Stimulated activated CD8-positive, alpha-beta memory T cell treated with anti-CD3 and anti-CD28 coated beads, Interleukin-15, amount 100 ng/mL, for 48 hours (primary cell): ENCODE measurements around the gene CYP2A7.
"Not testable (repeated sequence)": the region's sequence is repeated elsewhere in the genome, so short reads cannot be mapped to it uniquely, and the experiment has no call there.

Experiments used
- DNase-seq, 2 donors: peaks; one replicate each; pipeline ENCODE4 v3.0.0-alpha.2; 2020; ENCODE audit warnings: low read depth in 2 of 2

CYP2A7 gene, protein sequence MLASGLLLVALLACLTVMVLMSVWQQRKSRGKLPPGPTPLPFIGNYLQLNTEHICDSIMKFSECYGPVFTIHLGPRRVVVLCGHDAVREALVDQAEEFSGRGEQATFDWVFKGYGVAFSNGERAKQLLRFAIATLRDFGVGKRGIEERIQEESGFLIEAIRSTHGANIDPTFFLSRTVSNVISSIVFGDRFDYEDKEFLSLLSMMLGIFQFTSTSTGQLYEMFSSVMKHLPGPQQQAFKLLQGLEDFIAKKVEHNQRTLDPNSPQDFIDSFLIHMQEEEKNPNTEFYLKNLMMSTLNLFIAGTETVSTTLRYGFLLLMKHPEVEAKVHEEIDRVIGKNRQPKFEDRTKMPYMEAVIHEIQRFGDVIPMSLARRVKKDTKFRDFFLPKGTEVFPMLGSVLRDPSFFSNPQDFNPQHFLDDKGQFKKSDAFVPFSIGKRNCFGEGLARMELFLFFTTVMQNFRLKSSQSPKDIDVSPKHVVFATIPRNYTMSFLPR

DNA sequence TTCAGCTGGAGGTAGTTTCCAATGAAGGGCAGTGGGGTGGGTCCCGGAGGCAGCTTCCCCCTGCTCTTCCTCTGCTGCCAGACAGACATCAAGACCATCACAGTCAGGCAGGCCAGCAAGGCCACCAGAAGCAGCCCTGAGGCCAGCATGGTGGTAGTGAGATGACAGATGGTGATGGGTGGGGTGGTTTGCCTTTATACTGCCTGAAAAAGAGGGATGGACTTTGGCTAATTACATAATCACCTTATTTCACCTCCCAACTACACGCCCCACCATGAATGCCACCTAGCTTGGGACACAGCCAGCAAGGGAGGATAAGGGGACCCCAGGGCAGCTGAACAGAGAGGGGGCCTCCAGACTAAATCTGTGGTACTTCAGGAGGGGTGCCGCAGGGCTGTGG, at the start of gene CYP2A7:
Gene CYP2A7 (minus strand): TSS at position 170 of the 400 bp plus-strand sequence. CDS start 21 bp downstream, at position 149.
- DNase-seq, result not testable (repeated sequence)

DNA sequence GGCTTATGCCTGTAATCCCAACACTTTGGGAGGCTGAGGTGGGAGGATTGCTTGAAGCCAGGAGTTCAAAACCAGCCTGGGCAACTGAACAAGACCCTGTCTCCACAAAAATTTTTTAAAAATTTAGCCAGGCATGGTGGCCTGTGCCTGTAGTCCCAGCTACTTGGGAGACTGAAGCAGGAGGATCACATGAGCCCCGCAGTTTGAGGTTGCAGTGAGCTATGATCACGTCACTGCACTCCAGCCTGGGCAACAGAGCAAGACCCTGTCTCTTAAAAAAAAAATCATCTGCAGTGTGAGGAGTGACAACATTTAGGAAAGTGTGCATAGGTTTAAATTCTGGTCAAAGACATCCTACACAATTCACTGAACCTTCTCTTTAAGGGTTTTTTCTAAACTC, 48.8 kb upstream of the CYP2A7 start:
- not testable (repeated sequence) for DNase-seq

DNA sequence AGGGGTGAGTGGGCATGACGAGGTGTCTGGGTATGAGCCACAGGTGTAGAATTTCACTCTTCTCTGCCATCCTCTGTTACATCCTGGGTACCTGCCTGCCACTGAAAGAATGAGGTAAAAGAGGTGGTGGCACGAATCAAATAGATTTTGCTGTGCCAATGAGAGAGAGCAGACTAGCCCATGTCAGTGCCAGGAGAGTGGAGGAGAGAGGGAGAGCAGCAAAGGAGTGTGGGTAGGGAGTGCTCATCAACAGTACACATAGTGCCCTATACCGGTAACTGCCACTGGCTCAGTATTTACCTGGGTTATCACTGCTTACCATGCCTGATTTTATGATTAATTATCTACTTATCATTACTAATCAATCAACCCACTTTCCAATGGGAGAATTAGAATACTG, 47.9 kb upstream of the CYP2A7 start:
- DNase-seq, result not testable (repeated sequence)

DNA sequence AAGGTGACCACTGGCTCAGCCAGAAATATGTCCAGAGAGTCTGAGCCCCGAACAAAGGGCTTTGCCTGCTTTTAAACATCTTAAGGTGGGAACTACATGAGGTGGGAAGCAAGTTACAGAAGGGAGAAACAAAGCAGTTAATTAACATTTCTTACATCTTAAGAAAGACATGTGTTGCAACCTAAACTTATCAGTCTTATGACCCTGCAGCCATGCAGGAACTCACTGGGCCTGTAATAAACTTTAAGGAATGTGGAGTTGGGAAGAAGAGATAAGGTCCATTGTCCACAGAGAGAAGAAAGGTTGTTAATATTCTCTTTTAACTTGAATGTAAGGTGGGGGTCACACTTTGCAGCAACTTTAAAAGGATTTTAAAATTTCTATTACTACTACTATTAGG, 46.8 kb upstream of the CYP2A7 start:
- DNase-seq, result no peak

DNA sequence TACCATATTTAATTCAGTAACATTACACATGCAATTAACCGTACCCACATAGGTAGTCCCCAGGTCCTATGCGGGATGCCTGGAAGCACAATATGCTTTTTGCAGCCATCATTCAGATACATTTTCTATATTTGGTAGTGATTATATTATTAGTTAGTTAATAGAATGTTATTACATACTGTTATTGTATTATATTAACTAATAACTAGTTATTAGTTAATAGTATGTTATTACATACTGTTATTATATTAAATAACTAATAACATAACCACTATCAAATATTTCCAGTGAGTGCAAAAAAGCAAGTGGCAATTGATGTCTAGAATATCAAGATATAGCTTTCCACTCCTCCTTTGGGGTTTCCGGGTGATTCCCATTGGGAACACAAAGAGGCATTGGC, 45.5 kb upstream of the CYP2A7 start:
- DNase-seq, result no peak

DNA sequence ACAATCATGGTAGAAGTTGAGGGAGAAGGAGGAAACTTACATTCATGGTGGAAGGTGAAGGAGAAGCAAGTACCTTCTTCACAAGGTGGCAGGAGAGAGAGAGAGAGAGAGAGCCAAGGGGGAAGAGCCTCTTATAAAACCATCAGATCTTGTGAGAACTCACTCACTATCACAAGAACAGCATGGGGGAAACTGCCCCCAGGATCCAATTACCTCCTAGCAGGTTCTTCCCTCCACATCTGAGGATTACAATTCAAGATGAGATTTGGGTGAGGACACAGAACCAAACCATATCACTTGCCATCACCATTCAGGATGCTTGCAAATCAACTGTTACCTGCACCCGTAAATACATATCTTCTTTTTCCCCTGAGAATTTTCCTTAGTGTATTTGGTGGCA, 44.2 kb upstream of the CYP2A7 start:
- DNase-seq, result not testable (repeated sequence)

DNA sequence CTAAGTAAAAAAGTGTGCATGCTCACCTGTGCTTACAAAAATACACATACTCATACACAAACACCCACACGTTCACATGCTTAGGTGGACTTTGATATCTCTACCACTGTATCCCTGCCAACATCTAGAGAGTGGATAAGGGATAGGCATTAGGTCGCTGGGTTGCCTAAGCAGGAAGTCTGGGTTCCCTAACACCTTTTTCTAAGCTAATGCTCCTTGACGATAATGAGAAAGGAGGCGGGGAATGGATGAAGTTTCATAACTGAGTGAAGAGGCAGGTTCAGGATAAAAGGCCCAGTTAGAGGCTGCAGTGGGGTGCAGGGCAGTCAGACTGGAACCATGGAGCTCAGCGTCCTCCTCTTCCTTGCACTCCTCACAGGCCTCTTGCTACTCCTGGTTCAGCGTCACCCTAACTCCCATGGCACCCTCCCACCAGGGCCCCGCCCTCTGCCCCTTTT, 41.9 kb upstream of the CYP2A7 start:
- no peak for DNase-seq

DNA sequence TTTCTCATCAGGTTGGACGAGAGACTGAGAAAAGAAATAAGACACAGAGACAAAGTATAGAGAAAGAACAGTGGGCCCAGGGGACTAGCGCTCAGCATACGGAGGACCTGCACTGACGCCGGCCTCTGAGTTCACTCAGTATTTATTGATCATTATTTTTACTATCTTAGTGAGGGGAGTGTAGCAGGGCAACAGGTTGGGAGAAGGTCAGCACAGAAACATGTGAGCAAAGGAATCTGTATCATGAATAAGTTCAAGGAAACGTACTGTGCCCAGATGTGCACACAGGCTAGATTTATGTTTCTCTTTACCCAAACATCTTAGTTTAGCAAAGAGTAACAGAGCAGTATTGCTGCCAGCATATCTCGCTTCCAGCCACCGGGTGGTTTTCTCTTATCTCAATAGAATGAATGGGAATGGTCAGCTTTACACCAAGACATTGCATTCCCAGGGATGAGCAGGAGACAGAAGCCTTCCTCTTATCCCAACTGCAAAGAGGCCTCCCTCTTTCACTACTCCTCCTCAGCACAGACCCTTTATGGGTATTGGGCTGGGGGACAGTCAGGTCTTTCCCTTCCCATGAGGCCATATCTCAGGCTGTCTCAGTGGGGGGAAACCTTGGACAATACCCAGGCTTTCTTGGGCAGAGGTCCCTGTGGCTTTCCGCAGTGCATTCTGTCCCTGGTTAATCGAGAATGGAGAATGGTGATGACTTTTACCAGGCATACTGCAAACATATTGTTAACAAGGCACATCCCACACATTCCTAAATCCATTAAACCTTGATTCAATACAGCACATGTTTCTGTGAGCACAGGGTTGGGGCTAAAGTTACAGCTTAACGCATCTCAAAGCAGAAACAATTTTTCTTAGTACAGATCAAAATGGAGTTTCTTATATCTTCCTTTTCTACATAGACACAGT, 40.5 kb upstream of the CYP2A7 start:
- not testable (repeated sequence) for DNase-seq

DNA sequence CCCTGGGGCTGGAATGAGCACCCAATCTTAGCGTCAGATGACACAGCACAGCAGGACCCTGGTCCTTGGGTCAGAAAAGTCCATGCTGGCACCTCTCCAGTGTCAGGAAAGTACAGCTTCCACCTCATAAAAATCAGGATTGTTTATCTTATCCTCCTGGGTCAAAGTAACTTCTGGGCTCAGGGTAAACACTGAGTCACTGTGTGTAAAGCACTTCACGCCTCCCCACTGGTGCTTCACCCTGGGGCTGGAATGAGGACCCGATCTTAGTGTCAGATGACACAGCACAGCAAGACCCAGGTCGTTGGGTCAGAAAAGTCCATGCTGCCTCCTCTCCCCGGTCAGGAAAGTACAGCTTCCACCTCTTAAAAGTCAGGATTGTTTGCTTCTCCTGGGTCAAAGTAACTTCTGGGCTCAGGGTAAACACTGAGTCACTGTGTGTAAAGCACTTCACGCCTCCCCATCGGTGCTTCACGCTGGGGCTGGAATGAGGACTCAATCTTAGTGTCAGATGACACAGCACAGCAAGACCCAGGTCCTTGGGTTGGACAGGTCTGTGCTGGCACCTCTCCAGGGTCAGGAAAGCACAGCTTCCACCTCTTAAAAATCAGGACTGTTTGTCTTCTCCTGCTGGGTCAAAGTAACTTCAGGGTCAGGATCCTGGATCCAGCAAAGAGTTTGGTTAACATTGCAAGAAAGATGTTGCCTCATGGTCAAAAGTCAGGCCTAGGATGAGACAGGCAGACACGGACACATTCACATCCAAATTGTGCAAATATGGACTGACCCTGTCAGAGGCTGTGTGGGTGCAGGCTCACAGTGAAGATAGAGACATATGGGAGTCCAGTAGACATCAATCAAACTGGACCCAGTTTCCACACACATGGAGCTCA, 39.2 kb upstream of the CYP2A7 start:
- DNase-seq, result no peak

DNA sequence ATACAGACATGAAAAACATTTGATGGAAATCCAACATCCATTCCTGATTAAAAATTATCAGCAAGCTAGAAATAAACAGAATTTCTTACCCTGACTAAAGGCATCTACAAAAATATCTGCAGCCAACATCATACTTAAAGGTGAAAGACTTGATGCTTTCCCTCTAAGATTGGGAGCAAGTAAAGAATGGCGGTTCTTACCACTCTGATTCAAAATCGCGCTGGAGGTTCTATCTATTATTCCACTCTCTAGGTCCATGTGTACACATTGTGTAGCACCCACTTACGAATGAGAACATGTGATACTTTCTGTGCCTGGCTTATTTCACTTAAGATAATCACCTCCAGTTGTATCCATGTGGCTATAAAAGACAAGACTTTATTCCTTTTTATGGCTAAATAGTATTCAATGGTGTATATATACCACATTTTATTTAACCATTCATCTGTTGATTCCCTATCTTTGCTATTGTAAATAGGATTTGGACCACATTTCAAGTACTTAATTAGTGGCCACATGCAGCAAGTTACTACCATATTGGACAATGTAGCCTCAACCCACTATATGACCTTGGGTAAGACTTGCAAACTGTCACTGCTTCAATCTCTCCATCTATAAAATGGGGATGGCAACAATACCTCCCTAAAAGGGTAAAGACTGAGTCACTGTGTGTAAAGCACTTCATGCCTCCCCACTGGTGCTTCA, 38.4 kb upstream of the CYP2A7 start:
- DNase-seq, result no peak

DNA sequence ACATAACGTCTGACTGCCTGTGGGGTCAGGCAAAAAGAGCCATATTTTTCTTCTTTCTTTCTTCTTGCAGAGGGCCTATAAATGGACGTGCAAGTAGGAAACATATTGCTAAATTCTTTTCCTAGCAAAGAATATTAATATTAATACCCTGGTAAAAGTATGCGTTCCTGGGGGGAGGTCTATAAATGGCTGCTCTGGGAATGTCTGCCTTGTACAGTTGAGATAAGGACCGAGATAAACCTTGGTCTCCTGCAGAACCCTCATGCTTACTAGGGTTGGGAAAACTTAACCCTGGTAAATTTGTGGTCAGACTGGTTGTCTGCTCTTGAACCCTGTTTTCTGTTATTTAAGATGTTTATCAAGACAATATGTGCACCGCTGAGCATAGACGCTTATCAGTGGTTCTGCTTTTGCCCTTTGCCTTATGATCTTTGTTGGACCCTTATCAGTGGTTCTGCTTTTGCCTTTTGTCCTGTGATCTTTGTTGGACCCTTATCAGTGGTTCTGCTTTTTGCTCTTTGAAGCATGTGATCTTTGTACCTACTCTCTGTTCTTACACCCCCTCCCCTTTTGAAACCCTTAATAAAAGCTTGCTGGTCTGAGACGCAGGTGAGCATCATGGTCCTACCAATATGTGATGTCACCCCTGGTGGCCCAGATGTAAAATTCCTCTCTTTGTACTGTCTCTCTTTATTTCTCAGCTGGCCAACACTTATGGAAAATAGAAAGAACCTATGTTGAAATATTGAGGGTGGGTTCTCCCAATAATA, 37.7 kb upstream of the CYP2A7 start:
- DNase-seq, result not testable (repeated sequence)

DNA sequence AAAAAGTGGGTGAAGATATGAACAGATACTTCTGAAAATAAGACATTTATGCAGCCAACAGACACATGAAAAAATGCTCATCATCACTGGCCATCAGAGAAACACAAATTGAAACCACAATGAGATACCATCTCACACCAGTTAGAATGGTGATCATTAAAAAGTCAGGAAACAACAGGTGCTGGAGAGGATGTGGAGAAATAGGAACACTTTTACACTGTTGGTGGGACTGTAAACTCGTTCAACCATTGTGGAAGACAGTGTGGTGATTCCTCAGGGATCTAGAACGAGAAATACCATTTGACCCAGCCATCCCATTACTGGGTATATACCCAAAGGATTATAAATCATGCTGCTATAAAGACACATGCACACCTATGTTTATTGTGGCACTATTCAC, 36.3 kb upstream of the CYP2A7 start:
- DNase-seq, result not testable (repeated sequence)

DNA sequence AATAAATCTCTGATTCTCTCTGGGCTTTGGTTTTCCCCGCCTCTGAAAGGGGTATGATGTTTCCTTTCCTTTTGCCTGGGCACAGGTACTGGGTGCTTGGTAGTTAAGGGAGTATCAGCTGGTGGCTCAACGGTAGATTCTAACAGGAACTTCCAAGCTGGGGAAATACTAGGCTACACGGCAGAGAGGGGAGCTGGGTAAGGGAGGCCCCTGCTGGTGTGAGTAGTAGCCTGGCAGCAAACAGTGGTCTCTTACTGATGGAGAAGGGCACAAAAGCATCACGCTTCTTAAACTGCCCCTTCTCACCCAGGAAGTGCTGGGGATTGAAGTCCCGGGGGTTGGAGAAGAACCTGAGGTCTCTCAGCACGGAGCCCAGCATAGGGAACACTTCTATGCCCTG, 26.9 kb upstream of the CYP2A7 start:
- DNase-seq, result peak in 1 of 2 donors; percentile 19

DNA sequence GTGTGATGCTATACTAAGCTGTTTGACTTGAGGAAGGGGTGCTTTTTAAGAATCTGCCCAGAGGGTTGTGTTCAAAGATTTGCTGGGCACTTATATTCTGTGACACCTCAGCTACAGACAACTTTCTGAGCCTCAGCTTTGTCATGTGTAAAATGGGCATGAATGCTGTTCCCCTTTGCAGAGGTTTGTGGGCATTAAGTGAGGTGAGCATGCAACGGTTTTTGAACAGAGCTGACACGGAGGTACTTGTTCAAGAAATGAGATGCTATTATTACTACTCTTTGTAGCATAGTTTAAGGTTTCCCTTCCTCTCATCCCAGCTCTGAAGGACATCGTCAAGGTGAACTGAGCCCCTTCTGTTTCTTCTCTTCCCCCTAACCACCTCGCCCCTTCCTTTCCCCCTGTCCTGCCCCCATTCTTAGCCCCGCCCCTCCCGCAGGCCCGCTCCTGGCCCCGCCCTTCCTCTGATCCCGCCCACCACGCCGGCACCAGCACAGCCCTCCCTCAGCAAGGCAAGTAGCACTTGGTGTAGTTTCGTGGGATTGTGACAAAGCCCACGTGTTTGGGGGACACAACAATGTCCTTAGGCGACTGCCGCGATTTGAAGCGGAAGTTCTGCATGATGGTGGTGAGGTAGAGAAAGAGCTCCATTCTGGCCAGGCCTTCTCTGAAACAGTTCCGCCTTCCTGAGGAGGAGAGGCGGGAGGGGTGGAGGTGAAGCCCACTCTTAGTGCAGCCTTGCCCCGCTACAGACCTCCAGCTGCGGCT, 26.1 kb upstream of the CYP2A7 start:
- DNase-seq, result peak in 1 of 2 donors; percentile 62

DNA sequence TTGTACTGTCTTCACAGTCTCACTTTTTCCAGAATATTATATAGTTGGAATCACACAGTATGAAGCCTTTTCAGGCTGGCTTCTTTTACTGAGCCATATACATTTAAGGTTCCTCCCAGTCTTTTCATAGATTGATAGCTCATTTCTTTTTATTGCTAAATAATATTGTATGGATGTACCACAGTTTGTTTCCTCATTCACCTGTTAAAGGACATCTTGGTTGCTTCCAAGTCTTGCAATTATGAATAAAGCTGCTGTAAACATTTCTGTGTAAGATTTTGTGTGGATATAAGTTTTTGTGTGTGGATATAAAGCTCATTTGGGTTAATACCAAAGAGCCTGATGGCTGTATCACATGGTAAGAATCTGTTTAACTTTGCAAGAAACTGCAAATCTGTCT, 24.5 kb upstream of the CYP2A7 start:
- no peak for DNase-seq

DNA sequence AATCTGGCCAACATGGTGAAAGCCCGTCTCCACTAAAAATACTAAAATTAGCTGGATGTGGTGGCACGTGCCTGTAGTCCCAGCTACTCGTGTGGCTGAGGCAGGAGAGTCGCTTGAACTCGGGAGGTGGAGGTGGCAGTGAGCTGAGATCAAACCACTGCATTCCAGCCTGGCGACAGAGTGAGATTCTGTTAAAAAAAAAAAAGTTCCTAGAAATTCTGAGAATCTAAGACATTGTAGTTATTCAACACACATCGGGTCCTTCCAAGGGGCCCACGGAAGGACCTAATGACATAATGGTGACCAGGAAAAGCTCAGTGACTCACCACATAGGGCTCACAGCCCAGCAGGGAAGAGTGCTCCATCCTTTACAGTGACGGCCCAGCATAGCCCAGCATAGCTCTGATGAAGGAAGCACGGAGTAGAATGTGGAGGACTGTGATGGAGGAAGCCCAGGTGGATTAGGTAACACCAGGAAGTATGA, 22.7 kb upstream of the CYP2A7 start:
- not testable (repeated sequence) for DNase-seq

DNA sequence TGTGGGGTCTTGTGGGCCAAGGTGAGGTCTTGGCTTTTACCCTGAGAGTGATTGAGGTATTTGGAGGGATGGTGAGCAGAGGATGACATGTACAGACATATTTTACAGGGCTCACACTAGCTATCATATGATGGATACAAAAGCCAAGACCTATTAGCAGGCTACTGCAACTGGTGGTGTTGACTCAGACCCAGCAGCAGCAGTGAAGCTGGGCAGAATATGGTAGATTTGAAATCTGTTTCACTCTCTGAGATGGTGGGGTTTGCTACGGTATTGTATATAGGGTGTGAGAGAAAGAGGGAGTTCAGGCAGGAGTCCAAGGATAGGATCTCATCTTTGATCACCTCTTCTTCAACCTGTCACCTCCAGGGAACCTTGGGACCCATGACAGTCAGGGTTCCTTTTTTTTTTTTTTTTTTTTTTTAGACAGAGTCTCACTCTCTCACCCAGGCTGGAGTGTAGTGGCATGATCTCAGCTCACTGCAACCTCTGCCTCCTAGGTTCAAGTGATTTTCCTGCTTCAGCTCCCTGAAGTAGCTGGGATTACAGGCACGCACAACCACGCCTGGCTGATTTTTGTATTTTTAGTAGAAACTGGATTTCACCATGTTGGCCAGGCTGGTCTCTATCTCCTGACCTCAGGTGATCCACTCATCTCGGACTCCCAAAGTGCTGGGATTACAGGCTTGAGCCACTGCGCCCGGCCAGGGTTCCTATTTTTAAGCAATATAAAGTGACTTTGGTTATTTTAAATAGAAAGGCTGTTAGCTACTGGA, 20.1 kb upstream of the CYP2A7 start:
- DNase-seq, result not testable (repeated sequence)

DNA sequence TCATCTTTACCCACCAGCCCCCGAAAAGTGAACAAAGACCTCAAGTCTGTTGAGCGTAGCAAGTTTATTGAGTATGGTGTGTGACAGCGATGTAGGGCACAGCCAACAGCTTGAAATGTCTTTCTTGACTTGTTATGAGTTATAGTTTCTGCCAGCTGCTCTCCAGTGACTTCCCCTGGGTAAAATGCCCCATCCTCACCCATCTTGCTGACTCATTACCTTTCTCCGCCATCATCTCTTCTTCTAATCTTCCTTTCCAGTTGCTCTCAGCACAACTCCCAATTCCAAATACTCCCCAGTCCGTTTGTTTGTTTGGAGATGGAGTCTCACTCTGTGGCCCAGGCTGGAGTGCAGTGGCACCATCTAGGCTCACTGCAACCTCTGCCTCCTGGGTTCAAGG, 18.5 kb upstream of the CYP2A7 start:
- not testable (repeated sequence) for DNase-seq
